HG03196 (cell line): ENCODE results near the gene ARHGAP22.
"Not testable (repeated sequence)": the region's sequence is repeated elsewhere in the genome, so short reads cannot be mapped to it uniquely, and the experiment has no call there.

Source experiments
- ATAC-seq: cut with Tn5 transposase; IDR thresholded peaks from one replicate; pipeline ENCODE4 v1.9.1; 2021; ENCODE audit not compliant: unreplicated experiment

Gene ARHGAP22

GRCh38 chr10:48604991-48605508, at the start of gene ARHGAP22:
Gene ARHGAP22 (minus strand): TSS chr10:48605073. CDS start chr10:48604796, 277 bp downstream.
- no peak for ATAC-seq

- no peak for ATAC-seq
These were observed 49.2 kb upstream of the ARHGAP22 start for GRCh38 chr10:48653944-48654698.

- no peak for ATAC-seq
These were observed 48.5 kb upstream of the ARHGAP22 start for GRCh38 chr10:48653347-48653746.

- no peak for ATAC-seq
These were observed 47.5 kb upstream of the ARHGAP22 start for GRCh38 chr10:48652344-48652743.

GRCh38 chr10:48651839-48652238, 47.0 kb upstream of the ARHGAP22 start:
- ATAC-seq, result no peak

- no peak for ATAC-seq
These were observed 46.4 kb upstream of the ARHGAP22 start for GRCh38 chr10:48651293-48651692.

GRCh38 chr10:48649349-48649944, 44.6 kb upstream of the ARHGAP22 start:
- ATAC-seq, result no peak

- ATAC-seq, result no peak
These were observed 43.5 kb upstream of the ARHGAP22 start for GRCh38 chr10:48648172-48648942.

GRCh38 chr10:48647073-48647472, 42.2 kb upstream of the ARHGAP22 start:
- not testable (repeated sequence) for ATAC-seq

GRCh38 chr10:48645600-48645999, 40.7 kb upstream of the ARHGAP22 start:
- no peak for ATAC-seq

- ATAC-seq, result not testable (repeated sequence)
These were observed 36.3 kb upstream of the ARHGAP22 start for GRCh38 chr10:48641099-48641690.

GRCh38 chr10:48640326-48640725, 35.5 kb upstream of the ARHGAP22 start:
- ATAC-seq, result no peak

- ATAC-seq, result no peak
These were observed 34.8 kb upstream of the ARHGAP22 start for GRCh38 chr10:48639632-48640031.

GRCh38 chr10:48638739-48639527, 34.1 kb upstream of the ARHGAP22 start:
- ATAC-seq, result no peak

- ATAC-seq, result no peak
These were observed 33.3 kb upstream of the ARHGAP22 start for GRCh38 chr10:48638158-48638557.

GRCh38 chr10:48636901-48637300, 32.0 kb upstream of the ARHGAP22 start:
- ATAC-seq, result no peak

- ATAC-seq, result no peak
These were observed 31.4 kb upstream of the ARHGAP22 start for GRCh38 chr10:48636231-48636630.

- no peak for ATAC-seq
These were observed 30.2 kb upstream of the ARHGAP22 start for GRCh38 chr10:48634984-48635557.

- peak; percentile 96 for ATAC-seq
These were observed 29.5 kb upstream of the ARHGAP22 start for GRCh38 chr10:48634198-48634983.
